ENCODE data around the gene NUDT19.

DNA sequence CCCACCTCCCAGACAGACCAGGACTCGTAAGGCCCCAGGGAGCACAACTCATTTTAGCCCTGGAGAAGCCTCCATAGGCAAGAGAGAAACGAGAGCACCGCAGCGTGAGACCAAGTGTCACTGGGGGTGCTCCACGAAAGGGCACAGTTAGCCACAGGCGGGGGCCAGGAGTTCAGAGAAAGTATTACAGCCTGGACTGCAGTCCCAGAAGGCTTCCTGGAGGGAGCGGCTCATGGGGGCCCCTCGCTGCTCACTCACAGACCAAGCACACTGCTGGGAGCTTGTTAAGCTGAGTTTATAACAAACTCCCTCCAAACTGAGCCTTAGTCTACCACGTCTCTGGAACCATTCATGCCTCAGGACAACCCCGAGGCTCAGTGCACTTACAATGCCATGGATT lies 33.1 kb upstream of the NUDT19 start:
- no peak for TF ChIP-seq CTCF (conservative IDR thresholded peaks at IDR 0.05; ENCODE audit: low read length)
- TF ChIP-seq EZH2phosphoT487 (IDR thresholded peaks at IDR 0.05; ENCODE audit: borderline replicate concordance): no peak
